Astrocyte of the spinal cord (primary cell): ENCODE measurements around the gene APOL1.

Experiments used
- DNase-seq: peaks from one replicate; pipeline ENCODE4 v3.0.0; 2011; ENCODE audit warnings: low read depth, low spot score
- H3K4me3 ChIP-seq: 2 replicates; pipeline ENCODE4 v1.5.1; 2011; ENCODE audit warnings: low read depth, mild to moderate bottlenecking, low read length, moderate library complexity
- in situ Hi-C: cut with HindIII; loops from 2 replicates; pipeline ENCODE4 v1.10.0; 2017; ENCODE audit warnings: low sequenced_read_pairs
- TF ChIP-seq, protein P1 (sequence below): IDR thresholded peaks from 2 replicates; pipeline ENCODE4 v1.5.1; 2012; ENCODE audit warnings: low read depth, mild to moderate bottlenecking, low read length, inconsistent platforms

Gene APOL1

DNA sequence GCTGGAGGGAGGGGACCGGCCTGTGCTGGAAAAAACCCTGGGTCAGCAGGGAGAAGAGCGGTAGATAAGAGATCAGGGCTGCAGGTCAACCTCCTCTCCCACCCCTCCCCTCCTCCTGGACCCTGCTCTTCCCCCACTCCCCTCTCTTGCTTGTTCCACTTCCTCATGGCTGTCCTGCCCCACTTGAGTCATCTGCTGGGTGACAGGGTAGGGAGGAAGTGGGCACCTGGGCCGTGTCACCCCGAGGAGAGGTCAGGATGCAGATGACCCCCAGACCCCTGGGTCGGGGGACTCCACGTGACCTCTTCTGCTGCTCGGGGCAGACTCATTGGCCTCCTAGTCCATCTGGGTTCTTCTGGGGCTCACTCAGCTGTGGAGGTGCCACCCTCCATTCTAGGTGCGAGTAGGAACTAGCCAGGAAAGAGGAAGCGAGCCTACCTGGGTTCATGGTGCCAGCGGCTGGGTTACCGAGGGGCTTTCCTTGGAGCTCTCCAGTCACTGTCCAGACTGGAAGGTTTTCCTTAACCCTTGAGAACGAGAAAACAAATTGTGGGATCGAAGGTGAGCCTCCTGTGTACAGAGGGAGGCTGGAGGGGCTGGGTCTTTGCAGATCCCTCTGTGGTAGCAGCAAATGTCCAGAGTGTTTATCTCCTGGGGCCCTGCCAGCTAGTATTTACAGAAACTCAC lies 20.1 kb upstream of the APOL1 start:
- H3K4me3 ChIP-seq, result no peak overlapping the region
- no peak for DNase-seq
- TF ChIP-seq, protein P1, sequence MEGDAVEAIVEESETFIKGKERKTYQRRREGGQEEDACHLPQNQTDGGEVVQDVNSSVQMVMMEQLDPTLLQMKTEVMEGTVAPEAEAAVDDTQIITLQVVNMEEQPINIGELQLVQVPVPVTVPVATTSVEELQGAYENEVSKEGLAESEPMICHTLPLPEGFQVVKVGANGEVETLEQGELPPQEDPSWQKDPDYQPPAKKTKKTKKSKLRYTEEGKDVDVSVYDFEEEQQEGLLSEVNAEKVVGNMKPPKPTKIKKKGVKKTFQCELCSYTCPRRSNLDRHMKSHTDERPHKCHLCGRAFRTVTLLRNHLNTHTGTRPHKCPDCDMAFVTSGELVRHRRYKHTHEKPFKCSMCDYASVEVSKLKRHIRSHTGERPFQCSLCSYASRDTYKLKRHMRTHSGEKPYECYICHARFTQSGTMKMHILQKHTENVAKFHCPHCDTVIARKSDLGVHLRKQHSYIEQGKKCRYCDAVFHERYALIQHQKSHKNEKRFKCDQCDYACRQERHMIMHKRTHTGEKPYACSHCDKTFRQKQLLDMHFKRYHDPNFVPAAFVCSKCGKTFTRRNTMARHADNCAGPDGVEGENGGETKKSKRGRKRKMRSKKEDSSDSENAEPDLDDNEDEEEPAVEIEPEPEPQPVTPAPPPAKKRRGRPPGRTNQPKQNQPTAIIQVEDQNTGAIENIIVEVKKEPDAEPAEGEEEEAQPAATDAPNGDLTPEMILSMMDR, result no peak
- in situ Hi-C loops, result no loop called here

DNA sequence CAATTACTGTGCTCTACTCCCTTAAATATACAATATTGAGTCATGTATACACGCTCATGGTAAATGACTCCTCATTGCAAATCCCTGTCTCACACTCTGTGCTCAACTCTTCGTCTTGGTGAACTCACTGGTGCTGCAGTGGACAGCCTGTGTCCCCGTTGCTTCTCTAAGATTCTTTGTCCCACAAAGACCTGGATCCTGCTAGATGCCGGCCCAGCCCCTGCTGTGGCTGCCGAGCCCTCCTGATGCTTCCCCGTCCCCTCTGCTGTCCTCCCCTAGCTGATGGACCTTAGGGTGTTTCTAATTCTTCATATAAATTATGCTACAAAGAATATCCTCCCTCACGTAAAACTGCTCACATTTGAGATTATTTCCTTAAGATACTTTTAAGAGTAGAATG lies 19.1 kb upstream of the APOL1 start:
- TF ChIP-seq, protein P1, result no peak
- in situ Hi-C loops, result no loop called here
- H3K4me3 ChIP-seq, result no peak overlapping the region
- DNase-seq, result no peak

DNA sequence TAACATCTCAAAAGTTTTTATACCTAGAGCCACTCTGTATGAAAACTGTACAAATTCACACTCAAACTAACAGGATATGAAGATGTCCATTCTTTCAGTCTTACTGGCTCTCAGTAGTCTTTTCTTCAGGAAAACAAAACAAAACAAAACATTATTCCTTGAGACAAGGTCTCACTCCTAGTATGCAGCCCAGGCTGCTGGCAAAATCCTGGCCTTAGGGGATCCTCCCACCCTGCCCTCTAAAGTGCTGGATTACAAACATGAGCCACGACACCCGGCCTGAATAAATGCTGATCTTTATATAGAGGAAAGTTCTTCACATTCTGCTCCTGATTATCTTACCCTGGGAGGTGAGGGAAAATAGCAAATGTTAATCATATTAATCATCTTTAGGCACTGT lies 18.7 kb upstream of the APOL1 start:
- H3K4me3 ChIP-seq, result no peak overlapping the region
- TF ChIP-seq, protein P1, result no peak
- DNase-seq, result no peak
- in situ Hi-C loops, result no loop called here

DNA sequence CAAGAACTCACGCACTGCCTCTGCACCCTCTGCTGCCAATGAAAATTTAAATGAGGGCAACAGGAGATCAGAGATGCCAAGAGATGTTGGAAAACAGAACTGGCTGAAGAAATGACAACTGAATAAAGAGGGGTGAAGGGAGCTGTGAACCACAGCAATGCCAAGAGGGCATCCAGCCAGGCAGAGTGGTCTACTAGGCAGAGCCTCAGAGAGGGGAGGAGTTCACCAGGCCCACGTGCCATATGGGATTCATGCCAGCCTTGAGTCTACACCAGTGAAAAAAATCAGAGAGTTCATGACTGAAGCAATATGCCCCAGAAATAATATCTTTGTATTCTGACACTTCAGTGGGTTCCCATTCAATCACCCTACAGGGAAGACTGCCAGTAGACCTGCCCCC lies 18.0 kb upstream of the APOL1 start:
- no peak overlapping the region for H3K4me3 ChIP-seq
- TF ChIP-seq, protein P1, result no peak
- in situ Hi-C loops, result no loop called here
- DNase-seq, result no peak

DNA sequence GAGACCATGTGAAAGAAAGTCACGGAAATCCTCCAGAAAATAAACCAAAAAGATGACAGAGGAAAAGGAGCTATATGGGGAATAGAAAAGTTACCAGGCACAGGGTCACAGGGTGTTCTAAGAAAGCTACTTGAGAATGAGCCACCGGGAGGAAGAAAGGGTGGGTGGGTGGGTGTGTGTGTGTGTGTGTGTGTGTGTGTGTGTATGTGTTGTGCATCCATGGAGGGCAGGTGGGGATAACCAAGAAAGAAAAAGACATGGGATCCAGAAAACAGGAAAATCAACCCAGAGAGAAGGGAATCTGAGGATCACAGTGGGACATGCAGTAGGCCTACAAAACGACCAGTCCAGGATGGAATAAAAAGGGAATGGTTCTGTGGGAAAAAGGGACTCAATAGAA lies 17.3 kb upstream of the APOL1 start:
- TF ChIP-seq, protein P1, result no peak
- no peak for DNase-seq
- no peak overlapping the region for H3K4me3 ChIP-seq
- in situ Hi-C loops, result no loop called here

DNA sequence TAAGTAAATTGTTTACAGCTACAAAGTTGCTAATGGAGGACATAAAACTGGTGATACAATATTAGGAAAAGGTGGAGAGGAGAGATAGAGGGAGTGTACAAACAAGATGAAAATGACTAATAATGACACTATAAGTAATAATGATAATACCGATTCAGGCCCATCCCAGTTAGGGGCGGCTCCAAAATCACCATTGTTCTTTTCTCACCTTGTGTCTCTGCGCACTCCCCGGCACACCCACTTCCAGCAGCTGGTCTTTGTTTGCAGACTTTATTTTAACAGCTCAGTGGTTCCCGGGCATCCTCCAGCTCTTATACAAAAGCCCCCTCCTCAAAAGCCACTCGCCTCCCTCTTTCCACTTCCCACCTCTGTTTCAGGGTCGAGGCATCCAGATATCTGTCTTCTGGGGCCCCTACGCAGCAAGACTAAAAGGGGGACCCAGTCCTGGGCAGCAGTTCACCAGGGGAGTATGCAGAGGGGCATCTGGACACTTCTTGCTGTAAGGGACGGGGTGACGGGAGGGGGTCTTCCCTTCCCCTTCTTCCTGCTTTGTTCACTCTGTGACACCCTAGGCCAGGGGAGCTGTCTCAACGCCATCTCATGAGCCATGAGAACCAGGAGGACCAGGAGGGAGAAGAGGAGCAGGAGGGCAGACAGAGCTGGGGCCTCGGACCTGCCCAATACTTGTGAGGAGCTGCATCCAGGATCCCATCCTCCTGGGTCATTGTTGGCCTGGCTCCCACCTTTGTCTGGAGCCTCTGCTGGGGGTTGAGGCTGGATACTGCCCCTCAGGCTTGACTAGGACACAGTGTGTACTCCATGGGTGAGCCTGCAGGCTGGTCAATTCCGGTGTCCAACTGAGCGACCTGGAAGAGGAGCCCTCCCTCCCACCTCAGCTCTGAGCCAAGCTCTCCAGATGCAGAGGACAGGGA lies 16.3 kb upstream of the APOL1 start:
- in situ Hi-C loops, result no loop called here
- no peak for DNase-seq

More for the DNA sequence above, 16.3 kb upstream of the APOL1 start:
- TF ChIP-seq, protein P1, result no peak
- H3K4me3 ChIP-seq, result no peak overlapping the region
